DOHH2 (cell line): ENCODE data around the gene HMGN4.
A peak's percentile ranks its signal among the peaks of the same experiment; 100 is the strongest.

Source experiments
- CTCF ChIP-seq: fragments of 200-600 bp; sonication (generic); IDR thresholded peaks from one replicate; pipeline ENCODE4 v1.5.1; 2014; ENCODE audit warnings: antibody characterized with exemption, mild to moderate bottlenecking, low read depth, low read length; ENCODE audit not compliant: poor library complexity, severe bottlenecking
- EZH2phosphoT487 ChIP-seq: fragments of 200-600 bp; sonication (generic); IDR thresholded peaks from 2 replicates; pipeline ENCODE4 v1.6.1; 2017; ENCODE audit warnings: borderline replicate concordance, mild to moderate bottlenecking, antibody characterized with exemption, low read length, moderate library complexity, mixed read lengths

DNA sequence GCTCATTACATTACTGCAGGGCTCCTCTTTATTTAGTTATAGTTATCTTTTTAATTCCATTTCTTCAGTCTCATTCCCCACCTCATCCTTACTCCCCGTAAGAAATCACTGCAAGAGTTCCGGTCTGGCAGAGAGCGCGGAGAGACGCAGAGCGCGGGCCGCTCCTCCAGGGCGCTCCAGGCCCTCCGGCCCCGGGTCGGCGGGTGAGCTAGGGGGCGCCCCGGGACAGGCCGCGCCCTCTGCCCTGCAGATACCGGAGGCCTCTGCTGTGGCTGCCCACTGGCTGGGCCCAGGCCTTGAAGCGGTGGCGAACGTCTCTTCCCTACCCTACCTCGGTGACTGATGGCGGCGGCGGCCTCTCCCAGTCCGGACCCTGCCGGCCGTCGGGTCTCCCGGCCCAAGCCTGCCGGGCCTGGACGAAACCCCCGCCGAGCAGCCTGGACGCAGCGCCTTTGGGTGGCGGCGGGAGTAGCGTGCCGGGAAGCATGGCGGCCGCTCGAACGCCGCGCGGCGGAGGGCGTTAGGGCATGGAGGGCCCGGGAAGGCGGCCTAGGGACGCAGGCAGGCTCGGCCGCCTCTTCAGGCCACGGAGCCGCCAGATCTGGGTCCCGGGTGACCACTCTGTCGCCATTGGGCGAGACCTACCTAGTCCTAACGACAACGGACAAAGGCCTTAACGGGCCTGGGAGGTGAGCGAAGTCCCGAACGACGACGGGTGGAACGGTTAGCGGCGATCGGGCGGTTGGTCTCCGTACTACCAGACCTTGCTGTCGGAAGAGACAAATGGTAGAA, 16.4 kb upstream of the HMGN4 start:
- TF ChIP-seq CTCF = peak; percentile 61
- no peak for TF ChIP-seq EZH2phosphoT487
